Endothelial cell of umbilical vein (primary cell): ENCODE measurements around the gene TESK2. TPM values are rescaled to one million over a fixed set of nuclear protein-coding genes. Genes with fewer than 3 reads are reported as not detected.

Source experiments
- BruUV-seq: library from RNA; stranded (reverse); fragments of 400-500 nt; replicated peaks from 2 replicates; lab custom pipeline; 2021; lab: Mats Ljungman, UMichigan
- CTCF ChIA-PET: fragments of 300-600, 350-600 bp; sonication (Branson Sonifier 250); formaldehyde crosslinking; loops from one replicate; lab custom pipeline; 2021; ENCODE audit warnings: antibody characterized with exemption, inconsistent platforms; lab: Charles Lee
- POLR2A ChIA-PET: fragments of 300-600, 350-600 bp; sonication (Branson Sonifier 250); formaldehyde crosslinking; loops from one replicate; lab custom pipeline; 2021; ENCODE audit warnings: antibody characterized with exemption, inconsistent platforms; lab: Charles Lee
- DNase-seq: peaks from one replicate; pipeline ENCODE4 v3.0.0-alpha.2; 2011; ENCODE audit warnings: low read depth, low spot score
- FAIRE-seq: peaks from 2 replicates; lab custom pipeline; 2011; peaks lifted over from hg19 to GRCh38; lab: Jason Lieb, UNC
- H2AFZ ChIP-seq: 2 replicates; pipeline ENCODE4 v1.6.0; 2012; ENCODE audit warnings: low read depth, low read length, control low read depth, inconsistent platforms
- H3K27ac ChIP-seq: 2 replicates; pipeline ENCODE4 v1.5.1; 2011; ENCODE audit warnings: low read depth, mild to moderate bottlenecking, control low read depth, low read length, moderate library complexity; ENCODE audit not compliant: insufficient read depth
- H3K27me3 ChIP-seq, 2 experiments: 2 replicates each; pipeline versions ENCODE4 v1.6.0 to v1.6.1; 2011; ENCODE audit warnings: low read length in 2 of 2, mixed read lengths in 1 of 2; ENCODE audit not compliant: control insufficient read depth in 2 of 2, insufficient read depth in 2 of 2
- H3K36me3 ChIP-seq, 2 experiments: 2 replicates in 1 of 2; 3 replicates in 1 of 2; pipeline ENCODE4 v1.5.1; 2011; ENCODE audit warnings: low read length in 2 of 2, mild to moderate bottlenecking in 1 of 2, moderate library complexity in 1 of 2; ENCODE audit not compliant: control insufficient read depth in 2 of 2, insufficient read depth in 2 of 2; ENCODE audit errors: extremely low read depth in 1 of 2
- H3K4me1 ChIP-seq: 3 replicates; pipeline ENCODE4 v1.5.1; 2011; ENCODE audit warnings: mild to moderate bottlenecking, low read length; ENCODE audit not compliant: control insufficient read depth, insufficient read depth; ENCODE audit errors: extremely low read depth
- H3K4me2 ChIP-seq: 2 replicates; pipeline ENCODE4 v1.6.1; 2011; ENCODE audit warnings: low read length, control low read depth, mixed read lengths; ENCODE audit not compliant: insufficient read depth
- H3K4me3 ChIP-seq, 3 experiments: fragments of 200-600 bp in 1 of 3; sonication (generic), shearing (Covaris generic) in 1 of 3; replicated peaks in 1 of 3; 2 replicates each; pipeline ENCODE4 v1.5.1; 2011 to 2016; ENCODE audit warnings: control low read depth in 3 of 3, low read length in 3 of 3, mild to moderate bottlenecking in 2 of 3, inconsistent platforms in 1 of 3, low read depth in 1 of 3, moderate library complexity in 1 of 3; ENCODE audit not compliant: insufficient read depth in 1 of 3
- H3K79me2 ChIP-seq: 2 replicates; pipeline ENCODE4 v1.6.0; 2012; ENCODE audit warnings: low read length, inconsistent platforms; ENCODE audit not compliant: control insufficient read depth, insufficient read depth
- H3K9ac ChIP-seq: replicated peaks from 2 replicates; pipeline ENCODE3; 2011; ENCODE audit warnings: low read length, control low read depth; ENCODE audit not compliant: insufficient read depth; ENCODE audit errors: extremely low read depth
- H3K9me1 ChIP-seq: replicated peaks from 3 replicates; pipeline ENCODE4 v1.6.0; 2011; ENCODE audit warnings: mild to moderate bottlenecking, low read length; ENCODE audit not compliant: control insufficient read depth, insufficient read depth; ENCODE audit errors: extremely low read depth
- H3K9me3 ChIP-seq: replicated peaks from 2 replicates; pipeline ENCODE4 v1.5.1; 2012; ENCODE audit warnings: low read length, inconsistent platforms; ENCODE audit not compliant: control insufficient read depth, insufficient read depth
- H4K20me1 ChIP-seq: replicated peaks from 2 replicates; pipeline ENCODE3; 2011; ENCODE audit warnings: mild to moderate bottlenecking, low read length; ENCODE audit not compliant: control insufficient read depth, insufficient read depth; ENCODE audit errors: extremely low read depth
- CTCF ChIP-seq, 2 donors: IDR thresholded peaks; 1 replicate in 1 of 2; 2 replicates in 1 of 2; pipeline ENCODE4 v1.5.1; 2011; ENCODE audit warnings: low read length in 2 of 2, mild to moderate bottlenecking in 2 of 2, moderate library complexity in 2 of 2, control low read depth in 1 of 2, inconsistent platforms in 1 of 2, low read depth in 1 of 2; ENCODE audit not compliant: insufficient read depth in 1 of 2; ENCODE audit errors: extremely low read depth in 1 of 2
- EZH2 ChIP-seq: IDR thresholded peaks from 2 replicates; pipeline ENCODE4 v1.6.1; 2012; ENCODE audit warnings: borderline replicate concordance, low read depth, mild to moderate bottlenecking, moderate library complexity, low read length, inconsistent platforms; ENCODE audit not compliant: severe bottlenecking
- FOS ChIP-seq: IDR thresholded peaks from 2 replicates; pipeline ENCODE4 v1.6.1; 2011; ENCODE audit warnings: mild to moderate bottlenecking, low read length, moderate library complexity, borderline replicate concordance; ENCODE audit not compliant: insufficient read depth
- GATA2 ChIP-seq: IDR thresholded peaks from 2 replicates; pipeline ENCODE4 v1.7.0; 2011; ENCODE audit warnings: low read depth, mild to moderate bottlenecking, moderate library complexity, mixed read lengths, low read length; ENCODE audit not compliant: insufficient read length, insufficient read depth
- JUN ChIP-seq: IDR thresholded peaks from 2 replicates; pipeline ENCODE4 v1.6.1; 2011; ENCODE audit warnings: borderline replicate concordance, low read depth; ENCODE audit not compliant: insufficient read length, insufficient read depth
- MAX ChIP-seq: IDR thresholded peaks from 2 replicates; pipeline ENCODE4 v1.6.1; 2011; ENCODE audit not compliant: insufficient read depth, insufficient read length
- MYC ChIP-seq: IDR thresholded peaks from one replicate; pipeline ENCODE4 v1.6.1; 2011; ENCODE audit warnings: mild to moderate bottlenecking, low read depth, low read length
- POLR2A ChIP-seq: IDR thresholded peaks from 2 replicates; pipeline ENCODE4 v1.6.1; 2012; ENCODE audit warnings: low read depth, mild to moderate bottlenecking, control low read depth, low read length
- POLR2AphosphoS5 ChIP-seq: IDR thresholded peaks from 2 replicates; pipeline ENCODE4 v1.6.1; 2012; ENCODE audit warnings: low read depth, mild to moderate bottlenecking, control low read depth, low read length, moderate library complexity; ENCODE audit not compliant: insufficient read depth
- dilution Hi-C: fragments of 300-500 bp; cut with MboI; formaldehyde crosslinking; loops from one replicate; pipeline ENCODE4 v1.15.0; 2019; ENCODE audit warnings: low sequenced_read_pairs; ENCODE audit not compliant: extremely low pct_ligation_motif_present
- intact Hi-C: fragments of 100-400 bp; cut with micrococcal nuclease; formaldehyde crosslinking; loops from one replicate; pipeline ENCODE4 v1.10.0; 2022
- polyA plus RNA-seq, 4 experiments: library from polyadenylated mRNA; depleted of rRNA in 3 of 4; stranded (reverse) in 3 of 4; unstranded in 1 of 4; fragments of >200 nt; gene quantifications; 2 replicates each; pipeline versions ENCODE4 v1.2.1 to v1.2.3, GENCODE V29; 2011 to 2012; ENCODE audit warnings: missing spikeins in 1 of 4
- total RNA-seq: library from RNA; stranded (reverse); gene quantifications from 2 replicates; pipeline ENCODE4 v1.2.3, GENCODE V29; 2021

The TESK2 gene
- total and polyA plus RNA-seq, 2 donors (not counting 3 experiments of a cell fraction or from before 2014, with no cell fraction given): 2.1 to 2.6 TPM

GRCh38 chr1:45430490-45430889 is 60.5 kb downstream of the TESK2 start:
- no peak for TF ChIP-seq POLR2AphosphoS5
- dilution Hi-C loops: no loop called here
- H3K9me1 ChIP-seq: no peaks in the 10 kb centered on the region
- H3K36me3 ChIP-seq: no peaks in the 10 kb centered on the region
- no peaks in the 10 kb centered on the region for H3K9me3 ChIP-seq
- H3K27me3 ChIP-seq: no peaks in the 10 kb centered on the region
- intact Hi-C loops: no loop called here
- ChIA-PET POLR2A (no interaction called here), CTCF (interaction anchor here (1.9 kb wide), 1 partner anchor 15 kb away, joined by 6 read pairs; no protein-coding TSS in a partner anchor)
- H2AFZ ChIP-seq: no peak overlapping the region
- H3K27ac ChIP-seq: no peak overlapping the region
- no peak overlapping the region for H3K4me2 ChIP-seq
- H3K79me2 ChIP-seq: no peaks in the 10 kb centered on the region
- DNase-seq: no peak
- no TSS peak for BruUV-seq
- no peaks in the 10 kb centered on the region for H3K4me1 ChIP-seq
- no peaks in the 10 kb centered on the region for H4K20me1 ChIP-seq
- H3K4me3 ChIP-seq: no peak overlapping the region
- no peak overlapping the region for H3K9ac ChIP-seq
- FAIRE-seq: no peak

- no peaks in the 10 kb centered on the region for H3K9me3 ChIP-seq
- no peak for DNase-seq
- BruUV-seq: no TSS peak
- H3K9me1 ChIP-seq: no peaks in the 10 kb centered on the region
- ChIA-PET POLR2A (no interaction called here), CTCF (interaction anchor here (0.8 to 1.9 kb wide), 2 partner anchors 14 to 16 kb away, joined by 3 to 6 read pairs; no protein-coding TSS in a partner anchor)
- H3K27me3 ChIP-seq: no peaks in the 10 kb centered on the region
- H3K9ac ChIP-seq: no peak overlapping the region
- TF ChIP-seq JUN (no peak), MYC (no peak), MAX (no peak), FOS (no peak), EZH2 (no peak), GATA2 (no peak), CTCF (IDR thresholded peaks at IDR 0.05; ENCODE audit: extremely low read depth in 1 of 2, insufficient read depth in 1 of 2, low read depth in 1 of 2, low read length in 2 of 2) (no peak), POLR2A (no peak), POLR2AphosphoS5 (no peak)
- dilution Hi-C loops (no loop called here), intact Hi-C loops (no loop called here)
- no peak overlapping the region for H3K27ac ChIP-seq
- H3K4me3 ChIP-seq: no peak overlapping the region
- no peak for FAIRE-seq
- H4K20me1 ChIP-seq: no peaks in the 10 kb centered on the region
- H3K79me2 ChIP-seq: no peaks in the 10 kb centered on the region
- no peaks in the 10 kb centered on the region for H3K4me1 ChIP-seq
- H3K4me2 ChIP-seq: no peak overlapping the region
- no peak overlapping the region for H2AFZ ChIP-seq
- H3K36me3 ChIP-seq: no peaks in the 10 kb centered on the region
These were observed 61.3 kb downstream of the TESK2 start for GRCh38 chr1:45429561-45430159.
